Muscle layer of duodenum (tissue), 2 donors: ENCODE results near the gene TMED3.

Experiments used
- H3K27ac ChIP-seq: one replicate; pipeline ENCODE4 v1.7.0; 2013; ENCODE audit warnings: mild to moderate bottlenecking, low read length
- H3K27me3 ChIP-seq: one replicate; pipeline ENCODE4 v1.7.0; 2013; ENCODE audit warnings: low read depth, mild to moderate bottlenecking, control low read depth, low read length
- H3K36me3 ChIP-seq, 2 donors: one replicate each; pipeline ENCODE4 v1.7.0; 2013; ENCODE audit warnings: low read length in 2 of 2, control low read depth in 1 of 2, mild to moderate bottlenecking in 1 of 2; ENCODE audit not compliant: insufficient read depth in 2 of 2, control insufficient read depth in 1 of 2
- H3K4me1 ChIP-seq, 2 donors: one replicate each; pipeline ENCODE4 v1.7.0; 2013; ENCODE audit warnings: low read length in 2 of 2, mild to moderate bottlenecking in 2 of 2, control low read depth in 1 of 2, moderate library complexity in 1 of 2; ENCODE audit not compliant: insufficient read depth in 2 of 2, control insufficient read depth in 1 of 2
- H3K4me3 ChIP-seq, 2 donors: one replicate each; pipeline ENCODE4 v1.7.0; 2013; ENCODE audit warnings: low read length in 2 of 2, low read depth in 1 of 2, mild to moderate bottlenecking in 1 of 2
- H3K9me3 ChIP-seq, 2 donors: one replicate each; pipeline ENCODE4 v1.7.0; 2013; ENCODE audit warnings: low read length in 2 of 2, control low read depth in 1 of 2, mild to moderate bottlenecking in 1 of 2; ENCODE audit not compliant: control insufficient read depth in 1 of 2
- donor health status: healthy.

TMED3 gene

DNA sequence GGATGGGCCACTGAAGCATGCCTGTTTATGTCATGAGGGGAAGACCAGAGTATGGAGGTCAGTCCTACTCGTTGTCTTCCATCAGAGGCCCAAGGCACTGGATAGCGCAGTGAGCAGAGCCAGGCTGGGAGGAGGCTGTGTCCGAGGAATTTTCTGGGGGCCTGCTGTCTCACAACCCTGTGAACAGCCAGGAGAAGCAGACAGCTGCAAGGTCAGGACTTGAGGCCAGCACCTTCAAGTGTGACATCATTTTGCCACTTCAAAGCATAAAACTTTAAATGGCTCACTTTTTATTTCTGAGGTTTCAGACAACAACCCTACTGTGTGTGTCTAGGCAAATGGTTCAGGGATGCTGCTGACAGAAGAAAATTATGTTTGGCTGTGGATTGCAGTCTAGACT is 47.2 kb downstream of the TMED3 start:
- Histone ChIP-seq H3K27me3 (no peaks in the 10 kb centered on the region), H3K4me1 (no peaks in the 10 kb centered on the region), H3K36me3 (no peaks in the 10 kb centered on the region), H3K9me3 (no peaks in the 10 kb centered on the region), H3K27ac (no peak overlapping the region), H3K4me3 (no peak overlapping the region)

DNA sequence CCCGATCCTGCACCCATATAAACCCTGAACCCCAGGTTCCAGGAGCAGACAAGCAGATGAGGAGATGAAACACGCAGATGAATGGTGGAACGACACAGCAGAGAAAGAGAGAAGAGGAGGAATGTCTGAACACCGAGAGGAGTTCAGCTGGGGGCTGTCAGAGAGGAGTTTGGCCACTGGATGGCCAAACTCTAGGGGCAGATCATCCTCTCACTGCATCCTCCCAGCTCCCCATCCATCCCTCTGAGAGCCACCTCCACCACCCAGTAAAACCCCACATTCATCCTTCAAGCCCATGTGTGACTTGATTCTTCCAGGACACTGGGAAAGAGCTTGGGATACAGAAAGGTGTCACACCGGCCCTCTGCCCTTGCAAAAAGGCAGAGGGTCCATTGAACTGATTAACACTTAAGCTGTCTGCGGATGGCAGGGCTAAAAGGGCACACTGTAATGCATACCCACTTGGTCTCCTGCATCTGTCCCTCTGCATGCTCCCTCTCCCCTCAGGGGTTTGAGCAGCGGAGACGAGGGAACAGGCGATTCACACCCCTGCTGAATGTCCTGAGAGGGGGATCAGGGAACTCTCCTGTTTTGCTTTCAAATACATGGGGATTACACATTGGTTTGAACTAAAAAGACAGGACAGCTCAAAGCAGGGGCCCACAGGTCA is 53.8 kb downstream of the TMED3 start:
- no peak overlapping the region for H3K27ac ChIP-seq
- H3K4me1 ChIP-seq = no peaks in the 10 kb centered on the region
- H3K27me3 ChIP-seq = no peaks in the 10 kb centered on the region
- no peaks in the 10 kb centered on the region for H3K36me3 ChIP-seq
- no peaks in the 10 kb centered on the region for H3K9me3 ChIP-seq
- H3K4me3 ChIP-seq = no peak overlapping the region

DNA sequence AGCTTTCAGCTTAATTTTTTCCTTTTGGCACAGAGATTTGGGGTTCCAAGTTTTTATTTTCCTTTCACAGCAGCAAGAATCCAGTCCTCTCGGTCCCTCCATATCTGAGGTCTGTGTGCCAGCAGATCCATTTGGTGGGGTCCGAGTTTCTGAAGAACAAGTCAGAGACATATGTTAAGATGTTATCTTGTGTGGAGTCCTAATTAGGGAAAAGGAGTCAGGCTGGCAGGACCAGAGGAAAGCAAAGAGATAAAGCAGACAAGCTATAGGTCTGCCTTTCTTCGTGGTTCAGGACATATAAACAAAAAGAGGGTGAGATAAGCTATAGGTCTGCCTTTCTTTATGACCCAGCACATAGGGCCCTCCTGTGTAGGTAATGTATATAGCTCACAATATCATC is 54.9 kb downstream of the TMED3 start:
- Histone ChIP-seq H3K27me3 (no peaks in the 10 kb centered on the region), H3K36me3 (no peaks in the 10 kb centered on the region), H3K27ac (no peak overlapping the region), H3K4me3 (no peak overlapping the region), H3K9me3 (no peaks in the 10 kb centered on the region), H3K4me1 (no peaks in the 10 kb centered on the region)

DNA sequence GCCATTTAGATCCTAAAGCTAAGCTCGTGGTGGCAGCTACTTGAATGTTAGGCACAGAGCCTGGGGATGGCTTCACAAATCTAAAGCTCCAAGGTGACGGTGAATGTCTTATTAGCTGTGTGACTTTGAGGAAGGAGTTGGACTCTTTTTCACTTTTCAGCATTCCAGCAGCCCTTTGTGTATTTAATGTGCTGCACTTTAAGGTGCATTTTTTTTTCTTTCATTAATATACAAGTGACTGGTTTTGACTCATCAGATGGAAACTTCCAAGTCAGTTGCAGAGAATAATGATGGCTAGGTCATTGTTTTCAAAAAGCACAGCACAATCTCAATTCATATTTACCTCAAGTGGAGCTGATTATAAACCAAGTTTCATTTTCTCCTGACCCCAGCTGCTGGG is 55.8 kb downstream of the TMED3 start:
- no peaks in the 10 kb centered on the region for H3K36me3 ChIP-seq
- no peaks in the 10 kb centered on the region for H3K4me1 ChIP-seq
- no peaks in the 10 kb centered on the region for H3K9me3 ChIP-seq
- no peak overlapping the region for H3K27ac ChIP-seq
- no peak overlapping the region for H3K4me3 ChIP-seq
- no peaks in the 10 kb centered on the region for H3K27me3 ChIP-seq

DNA sequence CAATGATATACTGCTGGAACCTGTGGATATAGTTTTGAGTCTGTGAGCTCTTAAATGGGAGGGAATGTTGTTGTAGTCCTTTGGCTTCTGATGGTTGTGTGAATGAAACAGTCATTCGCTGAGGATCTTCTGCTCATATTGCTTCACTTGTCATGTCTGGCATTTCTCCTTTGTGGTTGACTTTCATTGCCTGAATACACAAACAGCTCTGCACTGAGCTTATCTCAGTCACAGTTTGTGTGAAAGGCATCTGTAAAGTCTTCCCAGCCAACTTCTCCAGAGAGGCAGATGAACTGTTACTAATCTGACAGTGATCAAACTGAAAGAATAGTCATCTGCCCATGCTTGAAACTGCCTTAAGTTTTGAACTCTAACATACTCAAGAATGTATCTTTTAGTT is 59.8 kb downstream of the TMED3 start:
- Histone ChIP-seq H3K27me3 (no peaks in the 10 kb centered on the region), H3K9me3 (no peaks in the 10 kb centered on the region), H3K4me1 (no peaks in the 10 kb centered on the region), H3K27ac (no peak overlapping the region), H3K36me3 (no peaks in the 10 kb centered on the region), H3K4me3 (no peak overlapping the region)

DNA sequence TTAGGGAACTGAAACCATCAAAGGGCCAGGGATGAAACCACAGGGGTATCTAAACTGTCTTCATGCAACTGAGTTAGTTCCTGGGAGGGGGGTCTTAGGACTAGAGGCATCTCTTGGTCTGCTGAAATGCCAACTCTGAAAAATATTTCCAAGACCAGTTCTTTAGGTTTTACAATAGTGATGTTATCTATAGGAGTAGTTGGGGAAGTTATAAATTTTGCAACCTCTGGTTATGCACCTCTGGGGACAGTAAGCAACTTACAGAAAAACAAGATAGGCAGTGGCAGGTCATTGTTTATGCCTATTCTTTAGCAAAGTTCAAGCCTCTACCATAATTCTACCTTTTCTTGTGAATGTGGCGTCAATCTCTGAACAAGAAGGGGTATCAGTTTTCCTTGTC is 60.7 kb downstream of the TMED3 start:
- Histone ChIP-seq H3K4me3 (no peak overlapping the region), H3K4me1 (no peaks in the 10 kb centered on the region), H3K9me3 (no peaks in the 10 kb centered on the region), H3K27ac (no peak overlapping the region), H3K27me3 (no peaks in the 10 kb centered on the region), H3K36me3 (no peaks in the 10 kb centered on the region)

DNA sequence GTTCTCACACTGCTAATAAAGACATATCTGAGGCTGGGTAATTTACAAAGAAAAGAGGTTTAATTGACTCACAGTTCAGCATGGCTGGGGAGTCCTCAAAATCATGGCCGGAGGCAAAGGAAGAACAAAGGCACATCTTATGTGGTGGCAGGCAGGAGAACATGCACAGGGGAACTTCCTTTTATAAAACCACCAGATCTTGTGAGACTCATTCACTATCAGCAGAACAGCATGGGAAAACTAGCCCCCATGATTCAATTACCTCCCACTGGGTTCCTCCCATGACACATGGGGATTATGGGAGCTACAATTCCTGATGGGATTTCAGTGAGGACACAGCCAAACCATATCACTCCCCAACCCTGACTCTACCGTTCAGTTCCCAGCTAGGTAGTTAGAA is 61.5 kb downstream of the TMED3 start:
- Histone ChIP-seq H3K9me3 (no peaks in the 10 kb centered on the region), H3K4me1 (no peaks in the 10 kb centered on the region), H3K27me3 (no peaks in the 10 kb centered on the region), H3K4me3 (no peak overlapping the region), H3K36me3 (no peaks in the 10 kb centered on the region), H3K27ac (no peak overlapping the region)
